GM21381 (cell line): ENCODE data around the gene CCDC88C.
A peak's percentile ranks its signal among the peaks of the same experiment; 100 is the strongest.

Experiments used
- ATAC-seq: cut with Tn5 transposase; IDR thresholded peaks from one replicate; pipeline ENCODE4 v1.9.1; 2021; ENCODE audit warnings: mild to moderate bottlenecking, moderate library complexity; ENCODE audit not compliant: unreplicated experiment

CCDC88C gene

DNA sequence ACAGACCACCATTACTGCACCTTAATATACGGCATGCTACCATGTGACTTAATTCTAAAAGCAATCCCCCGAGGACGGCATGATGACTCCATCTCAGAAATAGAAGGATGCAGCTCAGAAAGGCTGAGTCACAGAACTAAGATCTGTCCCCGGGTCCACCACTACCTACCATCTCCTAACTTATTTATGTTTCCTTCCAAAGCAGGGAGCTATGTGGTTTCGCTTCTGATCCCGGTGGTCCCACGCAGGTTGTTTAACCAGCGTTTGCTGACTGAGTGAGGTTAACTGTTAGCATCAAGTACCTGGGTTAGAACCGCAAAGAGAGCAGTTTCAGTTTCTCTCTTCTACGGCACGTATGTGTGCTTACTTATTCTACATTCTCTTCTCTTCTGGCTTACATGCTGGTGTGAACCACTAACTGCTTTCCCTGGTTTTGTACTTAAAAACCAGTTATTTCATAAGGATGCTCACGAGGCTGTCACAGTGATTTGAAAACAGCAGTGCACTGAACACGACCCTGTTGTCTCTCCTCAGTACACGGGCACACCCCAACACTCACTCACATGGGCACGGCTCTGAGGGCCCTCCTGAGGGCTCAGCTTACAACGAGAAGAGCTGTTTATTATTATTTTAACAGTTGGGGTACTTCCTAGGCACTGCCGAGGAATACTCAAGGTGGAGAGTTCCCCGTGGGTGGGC lies 66.7 kb downstream of the CCDC88C start:
- peak; percentile 59 for ATAC-seq

DNA sequence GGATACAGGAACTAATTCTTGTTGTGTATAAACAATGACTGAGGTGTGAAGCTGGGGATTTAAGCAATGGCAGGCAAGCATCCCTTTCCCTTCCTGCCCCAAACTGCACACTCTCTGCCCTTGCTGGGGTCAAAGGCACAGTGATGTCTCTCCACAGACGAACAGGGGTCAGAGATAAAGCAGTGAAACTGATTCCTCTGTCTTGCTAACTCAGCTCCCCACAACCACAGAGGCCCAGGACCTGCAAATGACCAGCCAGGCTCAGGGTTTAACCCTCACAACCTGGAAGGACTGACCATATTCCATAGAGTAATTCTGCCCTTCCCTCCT lies 67.2 kb downstream of the CCDC88C start:
- ATAC-seq, result peak; percentile 7

DNA sequence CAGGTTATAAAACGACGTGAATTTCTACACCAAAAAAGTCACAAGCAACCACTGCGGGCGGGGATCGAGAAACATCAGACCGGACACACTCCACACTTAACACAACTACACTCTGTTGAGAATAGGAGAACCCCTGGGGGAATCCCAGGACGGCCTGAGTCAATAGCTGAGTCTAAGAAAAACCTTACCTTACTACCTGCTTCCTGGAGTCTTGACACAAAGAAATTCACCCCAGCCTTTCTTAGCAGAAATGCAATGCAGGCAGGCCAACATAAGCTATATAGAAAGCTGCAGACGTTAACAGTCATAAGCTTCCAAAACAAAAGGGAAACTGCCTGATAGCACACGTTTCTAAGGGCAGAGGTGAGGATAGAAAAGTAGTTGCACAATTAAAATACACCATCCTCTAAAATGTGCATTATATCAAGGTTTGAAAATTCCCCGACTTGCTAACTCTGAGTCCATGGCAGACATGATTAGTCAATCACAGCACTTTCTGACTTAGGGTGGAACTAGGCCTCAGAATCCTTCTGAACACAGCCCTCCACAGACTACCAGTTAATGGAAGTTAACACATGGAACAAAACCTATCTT lies 68.0 kb downstream of the CCDC88C start:
- ATAC-seq, result peak; percentile 51

DNA sequence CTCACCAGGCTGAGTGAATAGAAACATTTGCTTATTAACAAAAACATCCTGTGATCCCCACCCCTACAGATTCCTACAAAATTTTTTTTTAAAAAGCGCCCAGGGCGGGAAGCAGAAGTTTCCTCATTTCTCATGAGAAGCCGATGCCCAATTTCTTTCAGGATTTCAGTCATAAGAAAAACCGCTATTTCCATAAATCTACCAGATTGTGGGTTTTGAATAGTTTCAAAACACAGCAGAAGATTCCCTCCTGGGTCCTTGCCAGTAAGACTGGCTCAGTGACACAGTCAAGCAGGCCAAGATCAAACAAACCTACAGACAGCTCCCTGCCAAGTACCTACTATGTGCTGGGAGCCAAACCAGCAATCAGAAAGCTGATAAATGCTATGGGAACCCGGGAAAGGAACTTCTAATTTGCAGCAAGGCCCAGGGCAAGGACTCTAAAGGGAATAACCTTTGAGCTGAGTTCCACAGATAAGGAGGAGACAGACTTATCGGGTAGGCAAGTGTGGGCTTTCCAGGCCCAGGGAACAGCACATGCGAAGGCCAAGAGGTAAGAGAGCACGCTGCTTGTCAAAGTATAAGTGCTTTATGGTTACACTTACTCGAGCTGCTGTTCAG lies 68.7 kb downstream of the CCDC88C start:
- ATAC-seq, result no peak

DNA sequence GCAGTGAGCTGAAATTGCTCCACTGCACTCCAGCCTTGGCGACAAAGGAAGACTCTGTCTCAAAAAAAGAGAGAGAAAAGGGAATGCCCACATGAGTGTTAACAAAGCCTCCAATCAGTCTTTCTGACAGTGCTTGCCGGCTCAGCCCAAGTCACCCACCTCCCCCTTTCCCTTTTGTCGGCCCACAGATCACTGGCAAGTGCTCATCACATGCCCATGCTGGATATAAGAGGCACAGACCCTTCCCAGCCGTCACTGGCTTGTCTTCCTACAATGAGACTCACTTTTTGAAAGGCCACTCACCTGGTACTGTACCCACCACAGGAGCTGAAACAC lies 70.8 kb downstream of the CCDC88C start:
- ATAC-seq, result no peak

DNA sequence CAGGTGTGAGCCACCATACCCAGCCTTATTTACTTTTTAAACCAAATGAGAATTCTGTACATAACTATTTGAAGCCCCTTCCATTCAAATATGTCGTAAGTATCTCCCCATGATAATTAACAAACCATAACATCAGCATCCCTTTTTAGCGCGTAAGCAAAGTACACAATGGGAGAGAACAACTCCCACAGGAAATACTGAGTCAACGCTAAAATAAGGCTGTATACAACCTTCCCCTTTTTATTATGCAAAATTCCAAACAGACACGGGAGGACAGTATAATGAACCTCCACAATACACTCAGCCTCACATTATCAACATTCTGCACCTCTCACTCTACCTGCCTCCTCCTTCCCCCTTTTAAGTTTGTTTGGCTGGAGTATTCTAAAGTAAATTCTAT lies 73.5 kb downstream of the CCDC88C start:
- ATAC-seq, result no peak

DNA sequence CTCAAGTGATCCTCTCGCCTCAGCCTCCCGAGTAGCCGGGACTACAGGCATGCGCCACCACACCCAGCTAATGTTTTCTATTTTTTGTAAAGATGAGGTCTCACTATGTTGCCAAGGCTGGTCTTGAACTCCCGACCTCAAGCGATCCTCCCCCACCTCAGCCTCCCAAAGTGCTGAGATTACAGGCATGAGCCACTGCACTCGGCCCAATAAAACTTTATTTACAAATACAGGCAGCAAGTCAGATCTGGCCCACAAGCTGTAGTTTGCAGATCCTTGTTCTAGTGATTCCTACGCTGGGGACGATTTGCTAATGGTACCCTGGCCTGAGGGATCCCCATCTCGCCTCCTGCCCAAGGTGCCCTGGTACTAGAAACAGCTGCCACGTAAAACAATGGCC lies 74.6 kb downstream of the CCDC88C start:
- no peak for ATAC-seq

DNA sequence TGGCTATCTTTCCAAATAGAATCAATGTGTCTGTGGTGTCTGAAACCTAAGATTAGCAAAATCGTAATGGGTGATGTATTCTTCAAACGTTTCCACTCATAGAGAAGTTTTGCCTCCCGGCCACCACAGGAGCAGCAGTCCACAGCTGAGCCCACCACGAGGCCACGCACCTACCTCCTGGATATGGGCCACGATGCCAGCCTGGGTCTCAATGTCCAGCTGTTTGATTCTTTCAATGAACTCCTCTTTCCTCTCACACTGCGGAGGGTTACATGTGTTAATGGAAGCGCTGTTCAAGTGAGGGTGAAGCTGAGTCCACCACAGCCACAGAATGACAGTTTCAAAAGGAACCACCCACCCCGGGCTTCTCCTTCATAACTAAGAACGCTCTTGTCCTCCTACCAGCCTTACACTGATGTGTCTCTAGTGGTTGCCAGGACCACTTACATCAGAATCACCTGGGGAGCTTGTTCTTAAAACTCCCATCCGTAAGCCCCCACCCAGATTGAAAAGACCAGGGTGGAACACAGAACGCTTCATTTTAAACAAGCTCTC lies 75.3 kb downstream of the CCDC88C start:
- no peak for ATAC-seq

DNA sequence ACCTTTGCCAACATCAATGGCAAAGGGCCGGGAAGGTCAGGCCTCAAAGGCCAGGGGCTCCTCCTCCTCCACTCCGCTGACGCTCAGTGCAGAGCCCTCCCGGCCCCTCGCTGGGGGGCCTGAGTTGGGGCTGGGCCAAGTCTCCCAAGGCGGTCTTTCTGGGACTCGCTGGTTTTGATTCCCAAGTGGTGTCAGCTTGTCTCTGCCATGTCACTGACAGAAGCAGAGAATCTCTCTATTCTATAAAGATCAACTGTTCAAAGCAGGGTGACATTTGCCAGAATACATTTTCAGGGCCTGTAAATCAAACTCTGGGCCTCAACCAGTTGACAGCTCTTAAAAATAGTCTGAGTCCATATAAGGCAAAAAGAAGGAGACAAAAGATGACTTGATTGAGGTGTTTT lies 75.9 kb downstream of the CCDC88C start:
- no peak for ATAC-seq

DNA sequence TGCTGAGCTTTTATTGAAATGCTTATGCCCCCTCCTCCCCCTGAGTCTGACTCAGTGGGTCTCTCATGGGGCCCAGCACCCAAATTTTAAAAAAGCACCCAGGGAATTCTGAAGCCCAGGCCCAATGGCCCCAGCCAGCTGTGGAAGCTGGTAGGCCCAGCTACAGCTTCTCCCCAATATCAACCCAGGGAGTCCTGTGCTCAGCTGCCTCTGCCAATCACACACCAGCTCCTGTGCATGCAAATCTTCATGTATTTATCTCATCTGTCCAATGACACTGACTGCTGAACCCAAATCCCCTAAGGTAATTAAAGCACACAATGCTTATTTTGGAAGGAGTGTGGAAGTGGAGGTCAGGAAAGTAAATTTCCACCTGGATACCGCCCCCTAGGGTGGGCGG lies 76.3 kb downstream of the CCDC88C start:
- ATAC-seq, result no peak

DNA sequence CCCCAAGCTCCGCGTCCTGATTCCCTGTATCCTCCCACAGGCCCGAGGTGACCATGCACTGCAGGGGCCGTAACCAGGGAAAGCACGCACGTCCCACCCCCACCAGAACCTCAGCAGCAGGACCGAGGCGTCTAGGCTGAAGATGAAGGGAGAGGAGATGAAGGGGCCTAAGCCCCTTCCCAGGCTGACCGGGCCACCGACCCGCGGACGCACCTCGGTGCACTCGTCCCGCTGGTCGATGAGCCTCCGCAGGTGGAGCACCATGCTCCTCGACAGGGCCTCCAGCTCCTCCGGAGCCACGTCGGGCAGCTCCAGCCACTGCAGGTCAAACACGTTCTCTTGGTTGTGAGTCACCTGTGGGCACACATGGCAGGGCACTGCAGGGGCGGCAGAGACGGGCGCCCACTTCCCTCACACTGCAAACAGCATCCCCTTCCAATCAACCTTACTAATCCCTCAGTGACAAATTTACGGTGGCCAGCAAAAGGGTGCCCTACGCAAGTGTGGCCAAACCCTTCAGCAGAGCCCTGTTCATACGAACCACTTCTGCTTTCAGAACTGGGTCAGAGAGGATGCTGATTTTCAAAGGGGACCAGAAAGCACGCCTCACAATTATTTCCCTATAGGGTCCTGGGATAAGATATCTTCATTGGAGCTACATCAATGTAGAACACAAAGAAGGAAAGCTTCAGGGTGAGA lies 77.8 kb downstream of the CCDC88C start:
- ATAC-seq, result no peak

DNA sequence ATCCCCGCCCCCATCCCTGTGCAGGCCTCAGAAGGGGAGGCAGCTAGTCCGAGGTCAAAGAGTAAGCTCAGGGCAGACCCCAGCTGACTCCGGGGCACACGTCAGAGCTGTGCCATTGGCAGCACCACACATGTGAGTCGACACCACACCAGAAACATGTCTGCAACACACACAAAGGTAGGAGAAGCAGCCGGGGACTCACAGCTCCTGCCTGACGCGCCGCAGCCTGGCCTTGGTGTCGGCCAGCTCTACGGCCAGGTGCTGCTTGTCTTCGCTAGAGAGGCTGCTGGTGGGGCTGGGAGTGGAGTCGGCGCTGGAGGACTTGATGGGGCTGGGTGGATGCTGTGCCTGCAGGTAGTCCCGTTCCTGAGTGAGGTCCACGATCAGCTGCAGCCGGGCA lies 78.5 kb downstream of the CCDC88C start:
- no peak for ATAC-seq

DNA sequence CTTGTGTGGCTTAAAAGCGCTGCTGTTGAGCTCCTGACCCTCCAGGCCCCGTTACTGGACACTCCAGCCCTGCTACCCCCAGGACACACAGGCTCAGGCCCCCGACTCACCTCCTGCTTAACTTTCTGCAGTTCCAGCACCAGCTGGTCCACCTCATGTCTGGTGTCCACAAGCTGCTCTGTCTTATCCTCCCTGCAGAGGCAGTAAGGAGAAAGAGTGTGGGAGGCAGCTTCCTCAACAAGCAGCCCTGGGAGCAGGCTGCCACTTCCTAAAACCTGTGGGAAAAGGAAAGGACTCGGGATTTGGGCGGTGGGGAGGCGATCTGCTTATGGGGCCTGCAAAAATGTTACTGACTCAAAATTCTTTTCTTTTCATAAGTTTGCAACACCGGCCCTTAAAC lies 79.2 kb downstream of the CCDC88C start:
- ATAC-seq, result no peak

DNA sequence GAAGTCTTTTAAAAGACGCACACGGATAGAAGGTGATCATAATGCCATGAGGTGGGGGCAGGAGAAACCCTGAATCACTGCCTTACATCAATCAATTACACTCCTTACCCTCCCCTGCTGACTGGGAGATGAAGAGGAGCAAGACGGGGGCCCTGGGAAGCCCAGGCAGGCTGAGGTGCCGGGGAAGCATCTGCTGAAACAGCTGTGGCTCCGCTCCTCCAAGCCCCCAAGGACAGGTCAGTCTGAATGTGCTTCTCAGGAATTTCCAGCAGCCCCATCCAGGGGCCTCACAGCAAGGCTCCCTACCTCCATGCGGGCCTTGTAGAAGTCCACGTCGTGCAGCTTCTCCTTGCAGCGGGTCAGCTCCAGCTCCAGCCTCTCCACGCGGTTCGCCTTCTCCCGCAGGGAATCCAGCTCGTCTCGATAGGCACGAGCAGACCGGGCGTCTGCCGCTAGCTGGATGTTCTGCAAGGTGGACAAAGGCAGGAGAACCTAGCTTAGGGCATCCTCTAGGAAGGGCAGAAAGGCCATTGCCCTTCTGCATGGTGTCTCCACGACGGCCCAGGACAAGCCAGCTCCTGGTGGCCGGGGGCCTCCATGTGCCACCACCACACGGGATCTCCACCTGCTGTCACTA lies 79.8 kb downstream of the CCDC88C start:
- no peak for ATAC-seq

DNA sequence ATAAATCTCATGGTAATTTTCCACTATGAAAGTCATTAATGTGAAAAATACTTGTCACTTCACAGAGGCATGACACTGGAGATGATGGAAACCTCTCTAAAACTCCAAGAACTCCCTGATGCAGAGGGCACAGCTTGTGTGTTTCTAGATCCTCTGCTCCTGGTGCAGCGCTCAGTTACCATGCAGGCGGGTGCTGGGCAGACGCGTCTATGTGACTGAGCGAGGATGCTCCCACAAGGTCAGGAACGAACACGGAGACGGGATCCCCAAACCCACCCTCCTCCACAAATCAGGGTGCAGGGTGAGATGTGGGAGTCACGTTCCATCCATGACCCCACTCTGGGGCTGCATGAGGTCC lies 81.5 kb downstream of the CCDC88C start:
- no peak for ATAC-seq

DNA sequence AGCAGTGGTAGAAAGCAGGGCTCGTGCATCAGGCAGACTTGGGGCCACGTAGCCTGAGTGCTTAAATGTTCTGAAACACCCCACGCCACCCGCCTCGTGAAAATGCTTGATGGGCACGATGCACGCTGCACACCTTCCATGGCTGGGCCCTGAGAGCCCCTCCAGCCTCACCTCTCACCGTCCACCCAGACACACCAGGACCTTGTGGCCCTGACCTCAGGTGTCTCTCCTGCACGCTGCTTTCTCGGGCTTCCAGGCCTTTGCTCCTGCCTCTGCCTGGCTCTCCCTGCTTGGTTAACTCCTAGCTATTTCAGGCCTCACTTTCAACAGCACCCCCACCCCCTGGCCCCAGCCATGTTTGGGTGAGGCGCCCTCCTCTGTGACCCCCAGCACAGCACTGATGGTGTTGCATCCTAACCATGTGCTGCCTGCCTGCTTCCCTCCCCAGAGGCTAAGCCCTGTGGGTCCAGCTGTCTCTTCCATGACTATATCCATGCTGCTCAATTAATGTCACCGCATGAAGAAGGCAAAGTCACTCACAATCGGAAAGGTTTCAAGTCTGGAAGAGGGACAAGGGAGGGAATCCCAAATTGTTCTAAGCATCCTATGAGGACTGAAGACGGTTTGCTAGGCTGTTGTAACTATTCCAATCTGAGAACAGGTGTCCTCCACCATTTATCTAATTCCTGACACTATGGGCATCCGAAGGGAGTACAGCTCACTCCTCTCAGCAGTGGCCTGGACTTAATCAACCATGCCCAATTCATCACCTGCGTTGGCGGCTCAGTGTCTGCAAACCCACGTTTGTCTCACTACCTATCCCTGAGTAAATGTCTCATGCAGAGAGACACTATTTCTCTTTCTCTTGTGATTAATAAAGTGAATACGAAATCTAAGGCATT lies 82.2 kb downstream of the CCDC88C start:
- ATAC-seq, result no peak

DNA sequence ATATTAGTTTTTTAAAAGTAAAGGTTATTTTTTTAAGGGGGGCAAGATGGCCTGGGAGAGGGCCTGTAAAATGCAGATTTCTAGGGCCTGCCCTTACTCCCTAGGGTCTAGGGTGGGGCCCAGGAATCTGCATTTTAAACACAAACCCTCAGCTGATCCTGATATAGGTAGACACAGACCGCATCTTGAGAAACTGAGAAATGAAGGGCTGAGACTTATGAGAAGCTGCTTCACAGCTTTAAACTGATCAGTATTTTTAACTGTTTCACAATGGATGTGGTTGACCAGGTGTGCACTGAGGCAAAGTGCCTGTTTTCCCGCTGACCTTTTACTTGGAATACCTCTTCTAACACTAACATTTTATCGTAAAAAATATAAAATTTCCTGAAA lies 84.0 kb downstream of the CCDC88C start:
- peak; percentile 79 for ATAC-seq

DNA sequence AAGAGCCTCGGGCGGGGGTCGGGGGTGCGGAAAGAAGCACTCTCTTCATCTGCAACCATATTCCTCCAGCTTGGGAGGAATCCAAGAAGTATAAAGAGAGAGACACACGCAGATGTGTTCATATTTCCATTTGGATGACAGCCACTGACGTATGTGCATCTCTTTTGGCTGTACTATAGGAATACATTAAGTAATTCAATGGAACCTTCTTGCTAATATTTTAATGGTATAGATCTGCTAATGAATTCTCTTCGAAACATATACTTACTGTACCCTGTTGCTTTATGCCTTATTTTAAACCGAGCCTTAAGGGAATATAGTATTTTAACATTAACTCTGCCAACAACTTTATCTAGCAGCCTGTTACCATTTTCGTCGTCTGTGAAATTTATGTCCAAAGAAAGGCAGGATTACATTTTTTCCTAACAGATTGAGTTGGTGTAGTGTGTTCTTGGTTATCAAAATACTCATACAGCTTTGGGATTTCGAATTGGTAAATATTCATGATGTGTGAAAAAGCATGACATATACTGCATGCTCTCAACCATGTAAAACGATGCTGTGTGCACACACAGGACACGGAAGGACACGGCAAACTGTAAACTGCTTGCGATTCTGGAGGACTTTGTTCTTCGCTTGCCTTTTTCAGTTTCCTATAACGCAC lies 84.5 kb downstream of the CCDC88C start:
- ATAC-seq, result no peak

DNA sequence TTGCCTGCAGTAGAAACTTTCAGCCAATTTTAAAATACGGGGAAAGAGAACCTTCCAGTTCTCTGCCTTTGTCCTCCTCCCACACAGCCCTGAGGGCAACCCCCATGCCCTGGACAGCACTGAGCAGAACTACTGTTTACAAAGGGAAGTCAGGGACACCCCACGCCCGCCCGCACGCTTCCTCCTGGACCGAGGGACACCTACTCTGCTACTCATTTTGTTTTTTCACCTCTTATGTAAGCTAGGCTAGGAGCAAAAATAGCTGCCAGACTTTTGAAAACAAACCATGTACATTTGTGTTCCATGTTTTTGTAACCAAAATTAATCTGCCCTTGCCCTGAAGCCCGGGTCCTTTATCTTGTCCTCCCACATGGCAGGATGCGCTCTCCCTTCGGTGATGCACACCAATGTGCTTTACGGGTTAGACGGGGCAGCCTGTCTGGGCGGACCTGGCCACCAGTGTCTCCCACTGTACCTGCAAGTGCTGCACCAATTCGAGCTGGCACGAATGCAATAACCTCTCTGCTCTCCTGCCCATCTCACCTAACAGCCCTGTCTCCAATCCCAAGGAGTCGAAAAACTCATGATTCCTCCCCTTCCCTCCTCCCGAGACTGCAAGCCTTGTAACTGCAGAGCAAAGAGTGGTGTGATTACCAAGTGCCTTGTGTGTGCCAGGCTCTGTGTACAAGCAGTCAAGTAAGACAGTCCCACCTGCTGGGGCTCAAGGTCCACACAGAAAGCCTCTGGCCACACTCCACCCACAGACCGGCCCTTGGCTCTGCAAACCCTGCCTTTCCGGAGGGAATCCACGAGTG lies 85.2 kb downstream of the CCDC88C start:
- ATAC-seq, result no peak
